Neutrophil (primary cell): Measurements from ENCODE around the gene INPP4B.
"Not testable (repeated sequence)": the region's sequence is repeated elsewhere in the genome, so short reads cannot be mapped to it uniquely, and the experiment has no call there.

Source experiments
- H3K27ac ChIP-seq: fragments of 200-600 bp; sonication (generic); 2 replicates; pipeline ENCODE4 v1.5.1; 2016; ENCODE audit warnings: mild to moderate bottlenecking, moderate library complexity
- H3K27me3 ChIP-seq: fragments of 200-600 bp; sonication (generic); 2 replicates; pipeline ENCODE4 v1.6.0; 2016; ENCODE audit warnings: mild to moderate bottlenecking
- H3K36me3 ChIP-seq: fragments of 200-600 bp; sonication (generic); 2 replicates; pipeline ENCODE4 v1.5.1; 2017
- H3K4me1 ChIP-seq, 2 experiments: fragments of 200-600 bp in 1 of 2; sonication (generic) in 1 of 2; 1 replicate in 1 of 2; 2 replicates in 1 of 2; pipeline versions ENCODE4 v1.5.1 to v1.6.1; 2013 to 2016; ENCODE audit warnings: low read depth in 1 of 2, low read length in 1 of 2, mild to moderate bottlenecking in 1 of 2, moderate library complexity in 1 of 2; ENCODE audit not compliant: control insufficient read depth in 1 of 2, insufficient read depth in 1 of 2
- H3K4me3 ChIP-seq, 2 experiments: fragments of 200-600 bp in 1 of 2; sonication (generic) in 1 of 2; 1 replicate in 1 of 2; 2 replicates in 1 of 2; pipeline ENCODE4 v1.5.1; 2013 to 2016; ENCODE audit warnings: low read depth in 1 of 2, low read length in 1 of 2, mild to moderate bottlenecking in 1 of 2, moderate library complexity in 1 of 2
- H3K9me3 ChIP-seq: fragments of 200-600 bp; sonication (generic); 2 replicates; pipeline ENCODE4 v1.5.1; 2016
- TF ChIP-seq, protein P1 (sequence below): fragments of 200-600 bp; sonication (generic); IDR thresholded peaks from 2 replicates; pipeline ENCODE4 v1.5.1; 2016; ENCODE audit warnings: antibody characterized with exemption

The INPP4B gene

DNA sequence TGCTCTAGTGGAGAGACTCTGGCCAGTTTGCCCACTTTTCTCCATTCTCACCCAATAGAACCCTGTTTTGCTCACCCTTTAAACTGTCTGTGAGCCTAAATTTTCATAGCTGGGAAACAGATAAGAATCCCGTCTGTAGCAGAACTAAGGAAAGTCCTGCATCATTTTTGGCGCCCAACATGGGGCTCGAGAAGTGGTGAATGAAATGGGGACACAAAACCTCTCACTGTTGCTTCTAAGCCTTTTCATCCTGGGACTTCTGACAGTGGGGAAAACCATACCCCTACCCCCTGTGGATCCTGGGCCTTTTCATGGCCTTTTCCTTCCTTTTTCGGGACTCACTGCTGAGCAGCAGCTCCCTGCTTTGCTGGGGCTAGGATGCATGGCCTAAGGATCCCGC, 189.9 kb downstream of the INPP4B start:
- Histone ChIP-seq H3K27me3 (no peaks in the 10 kb centered on the region), H3K4me1 (no peaks in the 10 kb centered on the region), H3K27ac (no peak overlapping the region), H3K4me3 (no peak overlapping the region), H3K9me3 (peaks cover 29% of the 10 kb centered on the region), H3K36me3 (no peaks in the 10 kb centered on the region)
- TF ChIP-seq, protein P1, sequence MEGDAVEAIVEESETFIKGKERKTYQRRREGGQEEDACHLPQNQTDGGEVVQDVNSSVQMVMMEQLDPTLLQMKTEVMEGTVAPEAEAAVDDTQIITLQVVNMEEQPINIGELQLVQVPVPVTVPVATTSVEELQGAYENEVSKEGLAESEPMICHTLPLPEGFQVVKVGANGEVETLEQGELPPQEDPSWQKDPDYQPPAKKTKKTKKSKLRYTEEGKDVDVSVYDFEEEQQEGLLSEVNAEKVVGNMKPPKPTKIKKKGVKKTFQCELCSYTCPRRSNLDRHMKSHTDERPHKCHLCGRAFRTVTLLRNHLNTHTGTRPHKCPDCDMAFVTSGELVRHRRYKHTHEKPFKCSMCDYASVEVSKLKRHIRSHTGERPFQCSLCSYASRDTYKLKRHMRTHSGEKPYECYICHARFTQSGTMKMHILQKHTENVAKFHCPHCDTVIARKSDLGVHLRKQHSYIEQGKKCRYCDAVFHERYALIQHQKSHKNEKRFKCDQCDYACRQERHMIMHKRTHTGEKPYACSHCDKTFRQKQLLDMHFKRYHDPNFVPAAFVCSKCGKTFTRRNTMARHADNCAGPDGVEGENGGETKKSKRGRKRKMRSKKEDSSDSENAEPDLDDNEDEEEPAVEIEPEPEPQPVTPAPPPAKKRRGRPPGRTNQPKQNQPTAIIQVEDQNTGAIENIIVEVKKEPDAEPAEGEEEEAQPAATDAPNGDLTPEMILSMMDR: no peak

DNA sequence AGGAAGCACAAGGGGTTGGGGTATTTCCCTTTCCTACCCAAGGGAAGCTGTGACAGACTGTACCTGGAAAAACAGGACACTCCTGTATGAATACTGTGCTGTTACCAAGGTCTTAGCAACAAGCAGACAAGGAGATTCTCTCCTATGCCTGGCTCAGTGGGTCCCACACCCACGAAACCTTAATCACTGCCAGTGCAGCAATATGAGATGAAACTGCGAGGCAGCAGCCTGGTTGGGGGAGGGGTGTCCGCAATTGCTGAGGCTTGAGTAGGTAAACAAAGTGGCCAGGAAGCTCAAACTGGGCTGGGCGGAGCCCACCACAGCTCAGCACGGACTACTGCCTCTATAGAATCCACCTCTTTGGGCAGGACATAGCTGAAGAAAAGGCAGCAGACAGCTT, 197.7 kb downstream of the INPP4B start:
- no peak overlapping the region for H3K27ac ChIP-seq
- no peaks in the 10 kb centered on the region for H3K36me3 ChIP-seq
- no peaks in the 10 kb centered on the region for H3K9me3 ChIP-seq
- no peaks in the 10 kb centered on the region for H3K27me3 ChIP-seq
- TF ChIP-seq, protein P1: no peak
- H3K4me3 ChIP-seq: no peak overlapping the region
- H3K4me1 ChIP-seq: no peaks in the 10 kb centered on the region

DNA sequence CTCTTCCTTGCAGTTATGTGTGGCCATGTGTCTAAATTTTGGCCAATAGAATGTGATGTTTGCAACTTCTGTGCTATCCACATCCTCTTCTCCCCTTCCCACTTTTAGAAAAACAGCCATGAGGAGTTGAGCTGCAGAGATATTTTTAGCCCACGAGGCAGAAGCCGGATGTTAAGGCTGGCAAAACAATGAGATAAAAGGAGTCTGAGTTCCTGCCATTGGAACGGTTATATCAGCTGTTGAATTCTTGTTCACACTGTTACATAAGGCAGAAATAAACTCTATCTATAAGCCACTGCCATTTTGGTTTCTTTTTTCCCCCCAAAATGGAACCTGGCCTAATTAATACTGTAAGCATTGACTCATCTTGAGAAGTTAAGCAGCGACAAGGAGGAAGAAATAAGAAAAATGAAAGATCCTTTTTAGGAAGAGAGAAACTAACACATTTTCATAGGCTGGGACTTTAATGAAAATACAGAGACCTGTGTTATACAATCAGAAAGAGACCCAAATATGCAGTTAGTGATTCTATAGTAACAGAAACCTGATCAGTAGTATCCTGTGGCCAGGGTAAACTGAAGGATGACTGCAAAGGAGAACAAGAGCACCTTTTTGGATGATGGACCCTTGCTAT, 200.5 kb downstream of the INPP4B start:
- TF ChIP-seq, protein P1: no peak
- Histone ChIP-seq H3K9me3 (no peaks in the 10 kb centered on the region), H3K4me1 (no peaks in the 10 kb centered on the region), H3K27ac (no peak overlapping the region), H3K27me3 (no peaks in the 10 kb centered on the region), H3K36me3 (no peaks in the 10 kb centered on the region), H3K4me3 (no peak overlapping the region)

DNA sequence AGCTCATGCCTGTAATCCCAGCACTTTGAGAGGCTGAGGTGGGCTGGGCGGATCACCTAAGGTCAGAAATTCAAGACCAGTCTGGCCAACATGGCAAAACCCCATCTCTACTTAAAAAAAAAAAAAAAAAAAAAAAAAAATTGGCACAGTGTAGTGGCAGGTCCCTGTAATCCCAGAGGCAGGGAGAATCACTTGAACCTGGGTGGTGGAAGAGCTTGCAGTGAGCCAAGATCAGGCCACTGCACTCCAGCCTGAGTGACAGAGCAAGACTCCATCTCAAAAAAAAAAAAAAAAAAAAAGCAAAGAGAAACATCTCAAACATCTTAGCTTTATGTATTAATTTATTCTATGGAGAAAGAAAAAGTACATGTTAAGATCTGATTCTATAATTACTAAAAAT, 201.5 kb downstream of the INPP4B start:
- H3K27me3 ChIP-seq, H3K4me1 ChIP-seq, H3K27ac ChIP-seq, H3K9me3 ChIP-seq, H3K4me3 ChIP-seq, H3K36me3 ChIP-seq: not testable (repeated sequence)

DNA sequence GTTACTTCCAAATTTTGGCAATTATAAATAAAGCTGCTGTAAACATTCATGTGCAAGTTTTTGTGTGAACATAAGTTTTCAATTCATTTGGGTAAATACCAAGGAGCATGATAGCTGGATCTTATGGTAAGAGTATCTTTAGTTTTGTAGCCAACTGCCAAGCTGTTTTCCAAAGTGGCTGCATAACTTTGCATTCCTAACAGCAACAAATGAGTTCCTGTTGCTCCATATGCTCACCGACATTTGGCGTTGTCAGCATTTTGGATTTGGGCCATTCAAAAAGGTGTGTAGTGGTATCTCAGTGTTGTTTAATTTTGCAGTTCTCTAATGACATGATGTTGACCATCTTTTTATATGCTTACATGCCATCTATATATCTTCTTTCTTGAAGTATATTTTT, 208.5 kb downstream of the INPP4B start:
- Histone ChIP-seq H3K27ac (no peak overlapping the region), H3K27me3 (no peaks in the 10 kb centered on the region), H3K9me3 (no peaks in the 10 kb centered on the region), H3K4me1 (no peaks in the 10 kb centered on the region), H3K36me3 (no peaks in the 10 kb centered on the region), H3K4me3 (no peak overlapping the region)
- TF ChIP-seq, protein P1: no peak

DNA sequence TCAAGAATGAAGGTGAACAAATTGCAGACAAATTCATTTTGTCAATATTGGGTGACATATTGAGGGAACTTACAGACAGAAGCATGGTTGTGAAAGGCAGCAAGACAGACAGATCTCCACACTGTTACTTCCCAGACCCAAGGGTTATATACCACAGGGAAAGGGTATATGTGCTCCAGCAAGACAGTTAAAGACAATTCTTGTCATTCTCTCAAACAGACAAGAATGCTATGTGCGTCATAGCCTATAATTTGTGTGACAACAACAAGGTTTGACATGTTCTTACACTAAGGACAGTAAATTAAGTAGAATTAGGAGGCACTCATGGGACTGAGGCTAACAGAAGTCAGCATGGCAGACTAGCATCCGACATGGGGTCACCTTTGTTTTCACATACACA, 214.3 kb downstream of the INPP4B start:
- no peaks in the 10 kb centered on the region for H3K4me1 ChIP-seq
- TF ChIP-seq, protein P1: no peak
- H3K36me3 ChIP-seq: no peaks in the 10 kb centered on the region
- no peaks in the 10 kb centered on the region for H3K9me3 ChIP-seq
- H3K27me3 ChIP-seq: no peaks in the 10 kb centered on the region
- H3K4me3 ChIP-seq: no peak overlapping the region
- H3K27ac ChIP-seq: no peak overlapping the region
